GM23248 (cell line): Measurements from ENCODE around the gene LYZL6.

Experiments
- EZH2 ChIP-seq: fragments of 200-600 bp; sonication (generic); IDR thresholded peaks from 2 replicates; pipeline ENCODE4 v1.6.1; 2018; ENCODE audit warnings: antibody characterized with exemption, mild to moderate bottlenecking; ENCODE audit not compliant: insufficient read depth, poor library complexity, severe bottlenecking
- EZH2phosphoT487 ChIP-seq: fragments of 200-600 bp; sonication (generic); IDR thresholded peaks from 2 replicates; pipeline ENCODE4 v1.6.1; 2018; ENCODE audit warnings: antibody characterized with exemption, moderate library complexity, mild to moderate bottlenecking, low read depth; ENCODE audit not compliant: insufficient read depth

DNA sequence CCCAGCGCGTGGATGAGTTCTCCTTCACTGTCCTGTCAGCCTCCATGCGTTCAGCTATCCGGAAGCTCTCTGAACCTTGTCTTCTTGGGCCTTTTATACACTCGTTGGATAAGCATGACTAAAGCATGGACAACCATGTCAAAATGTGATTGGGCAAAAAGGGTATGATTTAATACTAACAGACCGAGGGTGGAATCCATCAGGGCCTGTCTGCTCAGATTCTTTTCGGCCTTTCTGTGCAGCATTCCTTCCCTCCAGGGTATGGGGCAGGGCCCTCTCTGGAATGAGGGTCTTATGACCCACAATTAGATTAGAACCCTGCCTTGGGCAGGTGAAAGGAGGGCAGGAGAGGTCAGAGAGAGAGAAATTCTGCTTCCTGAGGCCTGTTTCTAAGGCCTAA, 49.3 kb downstream of the LYZL6 start:
- TF ChIP-seq EZH2 (no peak), EZH2phosphoT487 (no peak)
